Activated CD4-positive, CD25-positive, alpha-beta regulatory T cell (primary cell): ENCODE data around the gene ST6GALNAC1.

Source experiments
- DNase-seq, 4 experiments: peaks; one replicate each; lab custom pipeline; 2025; lab: John Stamatoyannopoulos, UW

Gene ST6GALNAC1

GRCh38 chr17:76675648-76676047 is 32.1 kb upstream of the ST6GALNAC1 start:
- no peak for DNase-seq

- DNase-seq = no peak
These were observed 31.0 kb upstream of the ST6GALNAC1 start for GRCh38 chr17:76674600-76674999.

- no peak for DNase-seq
These were observed 30.2 kb upstream of the ST6GALNAC1 start for GRCh38 chr17:76673729-76674128.

GRCh38 chr17:76672892-76673291 is 29.3 kb upstream of the ST6GALNAC1 start:
- no peak for DNase-seq

- no peak for DNase-seq
These were observed 28.8 kb upstream of the ST6GALNAC1 start for GRCh38 chr17:76672270-76672851.

GRCh38 chr17:76671912-76672262 is 28.3 kb upstream of the ST6GALNAC1 start:
- DNase-seq = no peak

- DNase-seq = peak; percentile 94 to 98 (median 96)
These were observed 27.8 kb upstream of the ST6GALNAC1 start for GRCh38 chr17:76671123-76671911.

GRCh38 chr17:76670718-76671122 is 27.2 kb upstream of the ST6GALNAC1 start:
- no peak for DNase-seq

- DNase-seq = no peak
These were observed 26.6 kb upstream of the ST6GALNAC1 start for GRCh38 chr17:76670020-76670717.

GRCh38 chr17:76667786-76668453 is 24.4 kb upstream of the ST6GALNAC1 start:
- no peak for DNase-seq

GRCh38 chr17:76667491-76667755 is 23.9 kb upstream of the ST6GALNAC1 start:
- no peak for DNase-seq

- no peak for DNase-seq
These were observed 17.1 kb upstream of the ST6GALNAC1 start for GRCh38 chr17:76660656-76661042.

GRCh38 chr17:76659928-76660655 is 16.5 kb upstream of the ST6GALNAC1 start:
- DNase-seq = no peak

GRCh38 chr17:76658242-76658662 is 14.7 kb upstream of the ST6GALNAC1 start:
- no peak for DNase-seq

- DNase-seq = no peak
These were observed 14.1 kb upstream of the ST6GALNAC1 start for GRCh38 chr17:76657505-76658241.

GRCh38 chr17:76654408-76654807 is 10.9 kb upstream of the ST6GALNAC1 start:
- DNase-seq = no peak

- DNase-seq = no peak
These were observed 6.9 kb upstream of the ST6GALNAC1 start for GRCh38 chr17:76650504-76650903.

- DNase-seq = no peak
These were observed 3.2 kb upstream of the ST6GALNAC1 start for GRCh38 chr17:76646712-76647111.

- no peak for DNase-seq
These were observed 1.9 kb upstream of the ST6GALNAC1 start for GRCh38 chr17:76645481-76645880.

GRCh38 chr17:76644995-76645394 is 1.4 kb upstream of the ST6GALNAC1 start:
- no peak for DNase-seq

- no peak for DNase-seq
These were observed 563 bp downstream of the ST6GALNAC1 start for GRCh38 chr17:76642994-76643393.
